ENCODE measurements around the gene SLC35D1. TPM values are rescaled to one million over a fixed set of nuclear protein-coding genes. Genes with fewer than 3 reads are reported as not detected.
A peak's percentile ranks its signal among the peaks of the same experiment; 100 is the strongest.

The SLC35D1 gene
- total and polyA plus RNA-seq, 4 donors: 22.9 to 100 (median 29.5) TPM

DNA sequence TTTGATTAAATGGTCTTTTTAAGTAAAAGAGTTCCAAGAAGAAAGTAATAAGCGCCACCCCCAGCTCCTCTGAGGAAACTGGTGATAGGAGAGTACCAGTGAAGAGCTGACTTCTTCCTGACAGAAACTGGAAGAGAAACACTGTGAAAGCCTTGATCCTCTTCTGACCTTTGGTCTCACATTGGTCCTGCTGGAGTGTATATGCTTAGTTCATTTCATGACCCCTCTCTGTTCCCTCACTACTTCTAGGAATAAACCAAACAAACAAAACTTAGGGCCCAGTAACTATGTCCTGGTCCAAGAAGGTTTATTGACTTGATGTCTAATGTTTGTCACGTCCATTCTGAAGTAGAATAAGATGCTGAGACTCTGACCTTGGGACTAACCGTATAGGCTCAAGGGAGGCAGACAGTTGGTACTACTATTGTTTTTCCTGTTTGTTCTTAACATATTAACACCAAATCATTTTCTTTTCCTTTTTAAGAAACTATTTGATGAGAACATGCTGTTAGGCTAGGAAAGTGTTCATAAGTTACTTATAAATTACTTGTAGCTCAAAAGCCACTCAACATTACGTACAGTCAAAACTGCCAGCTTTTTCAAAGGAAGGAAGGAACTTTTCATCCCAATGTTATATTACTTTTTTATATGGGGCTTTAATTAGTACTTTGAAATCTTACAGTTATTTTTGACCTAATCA, 71.2 kb downstream of the SLC35D1 start:
- DNase-seq (ENCODE audit: low spot score): no peak
- WGBS: 71% methylated on average over 4 of the region's 4 CpGs
- H3K9ac ChIP-seq (ENCODE audit: low read depth in 1 of 2, low read length in 2 of 2): peak overlapping the region in 1 of 2 donors; percentile 28
- peaks cover 1 to 19% (median 6%) of the 10 kb centered on the region in 4 donors for H3K36me3 ChIP-seq (ENCODE audit: control insufficient read depth in 4 of 4, insufficient read depth in 3 of 4, low read depth in 1 of 4, low read length in 3 of 4)
- no peak overlapping the region for H3K27ac ChIP-seq (ENCODE audit: low read depth in 1 of 2, low read length in 2 of 2)
- TF ChIP-seq HNF4A (conservative IDR thresholded peaks at IDR 0.05) (peak; percentile 40 to 61), RXRA (IDR thresholded peaks at IDR 0.05) (peak; percentile 23 to 30)
- TF ChIP-seq, protein P1, sequence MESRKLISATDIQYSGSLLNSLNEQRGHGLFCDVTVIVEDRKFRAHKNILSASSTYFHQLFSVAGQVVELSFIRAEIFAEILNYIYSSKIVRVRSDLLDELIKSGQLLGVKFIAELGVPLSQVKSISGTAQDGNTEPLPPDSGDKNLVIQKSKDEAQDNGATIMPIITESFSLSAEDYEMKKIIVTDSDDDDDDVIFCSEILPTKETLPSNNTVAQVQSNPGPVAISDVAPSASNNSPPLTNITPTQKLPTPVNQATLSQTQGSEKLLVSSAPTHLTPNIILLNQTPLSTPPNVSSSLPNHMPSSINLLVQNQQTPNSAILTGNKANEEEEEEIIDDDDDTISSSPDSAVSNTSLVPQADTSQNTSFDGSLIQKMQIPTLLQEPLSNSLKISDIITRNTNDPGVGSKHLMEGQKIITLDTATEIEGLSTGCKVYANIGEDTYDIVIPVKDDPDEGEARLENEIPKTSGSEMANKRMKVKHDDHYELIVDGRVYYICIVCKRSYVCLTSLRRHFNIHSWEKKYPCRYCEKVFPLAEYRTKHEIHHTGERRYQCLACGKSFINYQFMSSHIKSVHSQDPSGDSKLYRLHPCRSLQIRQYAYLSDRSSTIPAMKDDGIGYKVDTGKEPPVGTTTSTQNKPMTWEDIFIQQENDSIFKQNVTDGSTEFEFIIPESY (IDR thresholded peaks at IDR 0.05): no peak
- no peaks in the 10 kb centered on the region for H3K9me3 ChIP-seq (ENCODE audit: control insufficient read depth in 4 of 4, low read length in 3 of 4)
- peaks cover 0 to 34% (median 16%) of the 10 kb centered on the region in 4 donors for H3K4me1 ChIP-seq (ENCODE audit: control insufficient read depth in 4 of 4, insufficient read depth in 4 of 4, low read length in 3 of 4)
- no peak overlapping the region for H3K4me3 ChIP-seq (ENCODE audit: low read depth in 1 of 3, low read length in 3 of 3)
- no peaks in the 10 kb centered on the region for H3K27me3 ChIP-seq (ENCODE audit: control insufficient read depth in 4 of 4, insufficient read depth in 4 of 4, low read length in 3 of 4)

DNA sequence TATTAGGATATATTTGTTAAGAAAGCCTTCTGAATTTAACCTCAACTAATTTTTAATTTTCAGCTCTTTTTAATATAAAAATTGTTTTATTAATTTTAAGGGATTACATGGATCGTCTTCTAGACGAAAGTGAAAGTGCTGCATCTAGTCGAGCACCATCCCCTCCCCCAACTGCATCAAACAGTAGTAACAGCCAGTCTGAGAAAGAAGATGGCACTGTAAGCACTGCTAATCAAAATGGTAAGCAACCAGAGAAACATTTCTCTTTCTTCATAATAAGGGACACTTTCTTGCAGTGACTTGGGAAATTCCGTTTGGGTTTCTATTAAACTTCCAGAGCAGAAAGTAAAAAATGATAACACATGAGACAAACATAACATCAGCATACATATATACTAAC, 72.3 kb downstream of the SLC35D1 start:
- Histone ChIP-seq H3K27ac (ENCODE audit: low read depth in 1 of 2, low read length in 2 of 2) (peak overlapping the region; percentile 60 to 63), H3K4me3 (ENCODE audit: low read depth in 1 of 3, low read length in 3 of 3) (peak overlapping the region; percentile 25 to 34 (median 26)), H3K27me3 (ENCODE audit: control insufficient read depth in 4 of 4, insufficient read depth in 4 of 4, low read length in 3 of 4) (no peaks in the 10 kb centered on the region), H3K36me3 (ENCODE audit: control insufficient read depth in 4 of 4, insufficient read depth in 3 of 4, low read depth in 1 of 4, low read length in 3 of 4) (peaks cover 1 to 24% (median 9%) of the 10 kb centered on the region in 4 donors), H3K4me1 (ENCODE audit: control insufficient read depth in 4 of 4, insufficient read depth in 4 of 4, low read length in 3 of 4) (peaks cover 0 to 34% (median 16%) of the 10 kb centered on the region in 4 donors), H3K9ac (ENCODE audit: low read depth in 1 of 2, low read length in 2 of 2) (peak overlapping the region; percentile 49 to 75), H3K9me3 (ENCODE audit: control insufficient read depth in 4 of 4, low read length in 3 of 4) (no peaks in the 10 kb centered on the region)
- TF ChIP-seq HNF4G (IDR thresholded peaks at IDR 0.05): no peak
- TF ChIP-seq, protein P2, sequence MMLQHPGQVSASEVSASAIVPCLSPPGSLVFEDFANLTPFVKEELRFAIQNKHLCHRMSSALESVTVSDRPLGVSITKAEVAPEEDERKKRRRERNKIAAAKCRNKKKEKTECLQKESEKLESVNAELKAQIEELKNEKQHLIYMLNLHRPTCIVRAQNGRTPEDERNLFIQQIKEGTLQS (IDR thresholded peaks at IDR 0.05): no peak
- no peak for TF ChIP-seq SP1 (IDR thresholded peaks at IDR 0.05)
- TF ChIP-seq RAD21 (IDR thresholded peaks at IDR 0.05): peak; percentile 16 to 41
- TF ChIP-seq, protein P3, sequence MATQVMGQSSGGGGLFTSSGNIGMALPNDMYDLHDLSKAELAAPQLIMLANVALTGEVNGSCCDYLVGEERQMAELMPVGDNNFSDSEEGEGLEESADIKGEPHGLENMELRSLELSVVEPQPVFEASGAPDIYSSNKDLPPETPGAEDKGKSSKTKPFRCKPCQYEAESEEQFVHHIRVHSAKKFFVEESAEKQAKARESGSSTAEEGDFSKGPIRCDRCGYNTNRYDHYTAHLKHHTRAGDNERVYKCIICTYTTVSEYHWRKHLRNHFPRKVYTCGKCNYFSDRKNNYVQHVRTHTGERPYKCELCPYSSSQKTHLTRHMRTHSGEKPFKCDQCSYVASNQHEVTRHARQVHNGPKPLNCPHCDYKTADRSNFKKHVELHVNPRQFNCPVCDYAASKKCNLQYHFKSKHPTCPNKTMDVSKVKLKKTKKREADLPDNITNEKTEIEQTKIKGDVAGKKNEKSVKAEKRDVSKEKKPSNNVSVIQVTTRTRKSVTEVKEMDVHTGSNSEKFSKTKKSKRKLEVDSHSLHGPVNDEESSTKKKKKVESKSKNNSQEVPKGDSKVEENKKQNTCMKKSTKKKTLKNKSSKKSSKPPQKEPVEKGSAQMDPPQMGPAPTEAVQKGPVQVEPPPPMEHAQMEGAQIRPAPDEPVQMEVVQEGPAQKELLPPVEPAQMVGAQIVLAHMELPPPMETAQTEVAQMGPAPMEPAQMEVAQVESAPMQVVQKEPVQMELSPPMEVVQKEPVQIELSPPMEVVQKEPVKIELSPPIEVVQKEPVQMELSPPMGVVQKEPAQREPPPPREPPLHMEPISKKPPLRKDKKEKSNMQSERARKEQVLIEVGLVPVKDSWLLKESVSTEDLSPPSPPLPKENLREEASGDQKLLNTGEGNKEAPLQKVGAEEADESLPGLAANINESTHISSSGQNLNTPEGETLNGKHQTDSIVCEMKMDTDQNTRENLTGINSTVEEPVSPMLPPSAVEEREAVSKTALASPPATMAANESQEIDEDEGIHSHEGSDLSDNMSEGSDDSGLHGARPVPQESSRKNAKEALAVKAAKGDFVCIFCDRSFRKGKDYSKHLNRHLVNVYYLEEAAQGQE (IDR thresholded peaks at IDR 0.05): no peak
- TF ChIP-seq TAF1 (conservative IDR thresholded peaks at IDR 0.05): no peak
- TF ChIP-seq YY1 (IDR thresholded peaks at IDR 0.05): peak; percentile 28
- 16% methylated on average over 4 of the region's 4 CpGs for WGBS
- DNase-seq (ENCODE audit: low spot score): no peak

Data from liver (tissue), 9 donors.